Stomach (tissue), 4 donors: ENCODE data around the gene FAM50A.

Experiments
- CTCF ChIP-seq, 7 experiments: fragments of 450-650 bp in 4 of 7; fragments of 200-600 bp in 3 of 7; sonication (generic) in 3 of 7; IDR thresholded peaks; one replicate each; pipeline ENCODE4 v1.5.1; 2016 to 2019; ENCODE audit warnings: antibody characterized with exemption in 7 of 7, control low read depth in 2 of 7, mild to moderate bottlenecking in 1 of 7
- POLR2A ChIP-seq, 4 donors: fragments of 450-650 bp; IDR thresholded peaks; one replicate each; pipeline ENCODE4 v1.6.1; 2016; ENCODE audit warnings: antibody characterized with exemption in 4 of 4, control low read depth in 2 of 4, mild to moderate bottlenecking in 1 of 4, moderate library complexity in 1 of 4

DNA sequence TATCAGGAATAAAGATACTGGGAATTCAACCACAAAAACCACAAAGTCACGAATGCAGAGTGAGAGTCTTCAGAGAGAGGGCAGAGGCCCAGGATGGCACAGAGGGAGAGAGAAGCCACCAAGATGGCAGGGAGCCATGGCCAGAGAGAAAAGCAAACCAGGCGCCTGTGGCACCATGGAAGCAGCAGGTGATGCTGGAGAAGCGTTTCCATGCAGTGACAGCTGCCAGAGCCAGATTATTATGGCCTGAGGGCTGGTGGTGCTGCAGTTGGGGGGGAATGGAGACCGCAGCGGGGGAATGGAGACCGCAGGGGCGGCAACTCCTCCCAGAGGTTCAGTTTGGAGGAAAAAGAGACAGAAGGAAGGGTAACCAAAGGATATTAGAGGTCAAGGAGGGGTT, 26.8 kb upstream of the FAM50A start:
- TF ChIP-seq POLR2A (IDR thresholded peaks at IDR 0.05) = no peak
- no peak for TF ChIP-seq CTCF (IDR thresholded peaks at IDR 0.05)
